A549 (cell line): ENCODE measurements around the gene YIPF1.

Experiments used
- CEBPB ChIP-seq, 2 experiments: fragments of >200 bp in 1 of 2; sonication (Bioruptor Twin) in 1 of 2; formaldehyde crosslinking in 1 of 2; IDR thresholded peaks; 2 replicates each; pipeline ENCODE4 v1.6.1; 2012 to 2016
- EP300 ChIP-seq, 2 experiments: fragments of >200 bp; sonication (Bioruptor Twin); formaldehyde crosslinking; IDR thresholded peaks; 2 replicates in 1 of 2; 3 replicates in 1 of 2; pipeline ENCODE4 v1.6.1; 2016 to 2017
- RAD21 ChIP-seq, 2 experiments: fragments of >200 bp in 1 of 2; sonication (Bioruptor Twin) in 1 of 2; formaldehyde crosslinking in 1 of 2; IDR thresholded peaks in 1 of 2; conservative IDR thresholded peaks in 1 of 2; 2 replicates in 1 of 2; 3 replicates in 1 of 2; pipeline ENCODE4 v1.6.1; 2012 to 2018; ENCODE audit warnings: inconsistent platforms in 1 of 2
- USF2 ChIP-seq: fragments of 450-650 bp; IDR thresholded peaks from 2 replicates; pipeline ENCODE4 v1.6.1; 2014; ENCODE audit warnings: antibody characterized with exemption

- TF ChIP-seq EP300 (IDR thresholded peaks at IDR 0.05) = no peak
- TF ChIP-seq USF2 = no peak
- no peak for TF ChIP-seq RAD21 (conservative IDR thresholded peaks at IDR 0.05 in 1 of 2, IDR thresholded peaks at IDR 0.05 in 1 of 2)
- TF ChIP-seq CEBPB (IDR thresholded peaks at IDR 0.05) = no peak
These were observed 4.5 kb upstream of the YIPF1 start, which contains the start of gene DIO1 for GRCh38 chr1:53893999-53894636.
